PC-9 (cell line): Measurements from ENCODE around the gene QARS1.

Experiments
- EZH2 ChIP-seq: fragments of 200-600 bp; sonication (generic); IDR thresholded peaks from 2 replicates; pipeline ENCODE4 v1.8.0; 2017; ENCODE audit warnings: antibody characterized with exemption, low read depth
- TF ChIP-seq, protein P1 (sequence below): fragments of 200-600 bp; sonication (generic); conservative IDR thresholded peaks from 2 replicates; pipeline ENCODE4 v1.6.1; 2017; ENCODE audit warnings: mixed run types, antibody characterized with exemption, mild to moderate bottlenecking, moderate library complexity

DNA sequence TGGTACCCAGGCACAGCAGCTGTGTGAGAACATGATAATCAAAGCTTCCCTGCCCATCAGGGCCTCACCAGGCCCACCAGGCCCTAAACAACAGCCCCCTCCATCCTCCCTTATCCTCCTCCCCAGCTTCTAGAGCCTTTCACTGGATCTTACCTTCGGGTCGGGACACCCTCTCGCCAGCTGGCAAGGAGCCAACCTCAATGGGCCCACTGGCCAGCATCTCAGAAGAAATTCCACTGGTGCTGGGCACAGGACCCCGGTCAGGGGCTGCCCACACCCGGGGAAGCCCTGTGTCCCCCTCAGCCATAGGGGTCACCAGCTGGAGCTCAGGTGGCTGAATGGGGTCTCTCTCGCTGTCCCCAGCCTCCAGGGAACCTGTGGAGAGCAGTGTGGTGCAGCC lies 6.8 kb upstream of the QARS1 start:
- TF ChIP-seq, protein P1, sequence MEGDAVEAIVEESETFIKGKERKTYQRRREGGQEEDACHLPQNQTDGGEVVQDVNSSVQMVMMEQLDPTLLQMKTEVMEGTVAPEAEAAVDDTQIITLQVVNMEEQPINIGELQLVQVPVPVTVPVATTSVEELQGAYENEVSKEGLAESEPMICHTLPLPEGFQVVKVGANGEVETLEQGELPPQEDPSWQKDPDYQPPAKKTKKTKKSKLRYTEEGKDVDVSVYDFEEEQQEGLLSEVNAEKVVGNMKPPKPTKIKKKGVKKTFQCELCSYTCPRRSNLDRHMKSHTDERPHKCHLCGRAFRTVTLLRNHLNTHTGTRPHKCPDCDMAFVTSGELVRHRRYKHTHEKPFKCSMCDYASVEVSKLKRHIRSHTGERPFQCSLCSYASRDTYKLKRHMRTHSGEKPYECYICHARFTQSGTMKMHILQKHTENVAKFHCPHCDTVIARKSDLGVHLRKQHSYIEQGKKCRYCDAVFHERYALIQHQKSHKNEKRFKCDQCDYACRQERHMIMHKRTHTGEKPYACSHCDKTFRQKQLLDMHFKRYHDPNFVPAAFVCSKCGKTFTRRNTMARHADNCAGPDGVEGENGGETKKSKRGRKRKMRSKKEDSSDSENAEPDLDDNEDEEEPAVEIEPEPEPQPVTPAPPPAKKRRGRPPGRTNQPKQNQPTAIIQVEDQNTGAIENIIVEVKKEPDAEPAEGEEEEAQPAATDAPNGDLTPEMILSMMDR: no peak
- no peak for TF ChIP-seq EZH2
